HG03097 (cell line): ENCODE results near the gene CRELD2.
A peak's percentile ranks its signal among the peaks of the same experiment; 100 is the strongest.

Experiments used
- ATAC-seq: cut with Tn5 transposase; IDR thresholded peaks from one replicate; pipeline ENCODE4 v1.9.1; 2021; ENCODE audit not compliant: unreplicated experiment, low FRiP score

Gene CRELD2

GRCh38 chr22:49954354-49954753 is 35.9 kb downstream of the CRELD2 start:
- ATAC-seq = no peak

- no peak for ATAC-seq
These were observed 36.7 kb downstream of the CRELD2 start for GRCh38 chr22:49954991-49955580.

DNA sequence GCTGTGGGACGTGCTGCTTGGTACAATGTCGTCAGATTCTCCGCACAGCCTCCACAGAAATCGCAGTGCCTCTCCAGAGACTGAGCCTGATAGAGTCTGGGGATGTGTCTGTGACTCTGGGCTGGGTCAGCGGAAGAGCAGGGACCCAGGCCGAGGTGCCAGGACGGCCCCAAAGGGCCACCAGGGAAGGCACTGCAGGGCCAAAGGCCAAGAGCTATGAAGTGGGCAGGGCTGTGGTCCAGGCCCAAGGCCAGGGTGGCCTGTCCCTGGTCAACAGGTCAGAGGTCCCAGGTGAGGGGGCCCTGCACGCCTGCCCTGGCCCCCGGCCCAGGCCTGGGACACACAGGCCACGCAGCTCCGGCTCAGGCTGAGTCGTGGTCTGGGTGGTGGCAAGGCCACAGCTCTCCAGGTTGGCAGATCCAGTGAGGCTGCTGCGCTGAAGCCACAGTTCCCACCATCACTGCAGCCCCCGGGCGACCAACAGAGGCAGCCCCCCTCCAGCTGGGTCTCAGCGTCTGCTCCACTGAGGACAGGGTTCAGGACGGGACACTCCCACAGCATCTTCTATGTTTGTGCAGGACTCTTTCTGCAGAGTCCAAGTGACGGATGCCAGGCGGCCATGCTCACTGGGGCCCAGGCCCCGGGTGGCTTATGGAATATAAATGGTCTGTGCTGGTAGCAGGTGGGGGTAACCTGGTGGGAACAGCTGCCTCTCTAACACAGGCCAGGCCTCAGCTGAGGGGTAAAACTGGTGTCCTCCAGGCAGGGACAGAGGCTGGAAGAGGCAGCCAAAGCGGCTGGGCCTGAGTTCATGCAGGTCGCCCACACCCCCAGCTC is 37.4 kb downstream of the CRELD2 start:
- no peak for ATAC-seq

DNA sequence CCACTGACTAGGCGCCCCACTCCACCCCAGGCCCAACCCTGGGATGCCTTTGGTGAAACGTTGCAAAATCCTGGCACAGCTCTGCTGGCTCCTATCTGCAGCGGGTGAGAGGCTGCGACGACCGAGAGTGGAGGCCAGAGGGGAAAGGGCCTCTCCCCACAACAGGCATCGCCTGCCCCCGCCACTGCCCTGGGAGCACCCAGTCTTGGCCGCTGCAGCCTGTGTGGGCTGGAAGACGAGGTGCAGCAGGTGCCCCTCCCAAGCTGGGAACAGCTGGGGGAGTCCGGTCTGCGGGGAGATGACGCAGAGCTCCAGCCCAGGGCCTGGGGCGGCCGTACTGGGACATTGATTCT is 38.0 kb downstream of the CRELD2 start:
- ATAC-seq = no peak

DNA sequence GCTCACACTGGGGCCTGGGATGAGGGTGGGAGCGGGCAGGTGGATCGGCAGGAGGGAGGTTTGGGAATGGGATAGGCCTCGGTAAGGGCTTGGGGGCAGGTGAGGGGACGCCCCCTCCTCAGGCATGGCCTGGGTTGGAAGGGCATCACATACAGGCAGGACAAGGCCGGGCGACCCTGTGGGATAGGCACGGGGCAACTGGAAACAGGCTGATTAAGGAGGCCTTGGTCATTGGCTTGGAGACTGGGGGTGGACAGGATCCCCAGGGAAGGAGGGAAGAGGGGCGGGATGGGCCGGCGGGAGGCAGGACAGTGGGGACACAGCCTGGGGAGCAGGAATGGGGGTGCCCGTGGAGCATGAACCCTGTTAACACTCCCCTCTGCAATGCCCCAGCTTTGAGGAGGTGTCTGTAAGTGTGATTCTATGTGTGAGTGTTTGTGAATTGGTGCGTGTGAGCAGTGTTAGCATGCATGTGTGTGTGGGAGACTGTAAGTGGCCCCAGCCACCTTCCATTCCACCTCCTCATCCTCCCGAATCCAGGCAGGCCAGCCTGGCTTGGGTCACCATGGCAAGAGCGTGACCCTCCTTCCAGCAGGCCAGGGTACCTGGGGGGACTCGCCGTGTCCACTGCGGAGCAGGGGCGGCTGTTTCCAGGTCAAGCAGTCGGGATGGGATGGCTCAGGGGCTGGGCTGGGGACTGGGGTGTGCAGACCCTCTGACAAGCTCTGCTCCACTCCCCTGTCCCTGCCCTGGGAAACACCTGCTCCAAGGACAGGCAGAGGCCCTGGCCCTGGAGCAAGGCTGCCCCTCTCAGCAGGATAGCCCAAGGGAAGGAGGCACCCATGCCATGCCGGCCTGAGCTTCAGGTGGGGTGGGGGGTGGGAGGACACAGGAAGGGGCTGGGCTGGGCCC is 38.7 kb downstream of the CRELD2 start:
- no peak for ATAC-seq

GRCh38 chr22:49957826-49958365 is 39.5 kb downstream of the CRELD2 start:
- ATAC-seq = no peak

- no peak for ATAC-seq
These were observed 40.0 kb downstream of the CRELD2 start for GRCh38 chr22:49958366-49958921.

DNA sequence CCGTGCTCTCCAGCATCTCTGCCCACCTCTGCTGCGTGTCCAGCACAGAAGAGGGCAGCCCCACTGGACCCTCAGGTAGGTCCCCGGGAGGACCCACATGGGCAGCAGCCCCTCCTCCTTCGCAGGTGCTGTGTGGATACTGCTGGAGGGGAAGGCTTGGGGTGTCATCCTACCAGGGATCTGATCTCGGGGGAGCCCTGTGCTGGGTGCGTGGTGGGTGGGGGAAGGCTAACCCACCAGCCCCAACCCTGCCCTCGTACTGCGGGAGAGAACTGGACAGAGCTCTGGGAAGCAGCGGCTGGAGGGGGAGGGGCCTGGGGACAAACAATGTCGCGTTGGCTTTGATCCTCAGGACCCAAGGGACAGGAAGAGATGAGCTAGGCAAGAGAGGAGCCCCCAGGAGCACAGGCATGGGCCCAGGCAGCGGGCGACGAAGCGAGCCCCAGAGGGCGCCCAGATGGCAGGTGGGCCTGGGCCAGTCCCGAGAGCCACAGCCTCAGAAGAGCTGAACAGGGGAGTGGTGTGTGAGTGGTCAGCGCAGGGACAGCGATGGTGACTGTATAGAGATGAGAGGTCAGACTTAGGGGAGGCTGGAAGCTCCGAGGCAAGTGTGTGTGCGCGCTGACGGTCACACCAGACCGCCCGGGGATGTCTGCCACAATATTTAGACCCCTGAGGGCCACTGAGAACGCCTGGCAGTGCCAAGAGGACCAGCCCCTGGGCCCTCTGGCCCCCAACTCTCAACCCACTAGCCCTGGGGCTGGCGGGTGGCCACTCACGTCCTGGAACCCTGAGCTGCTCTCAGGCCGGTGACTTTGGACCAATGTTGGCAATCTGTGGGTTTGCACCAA is 40.7 kb downstream of the CRELD2 start:
- ATAC-seq = no peak

DNA sequence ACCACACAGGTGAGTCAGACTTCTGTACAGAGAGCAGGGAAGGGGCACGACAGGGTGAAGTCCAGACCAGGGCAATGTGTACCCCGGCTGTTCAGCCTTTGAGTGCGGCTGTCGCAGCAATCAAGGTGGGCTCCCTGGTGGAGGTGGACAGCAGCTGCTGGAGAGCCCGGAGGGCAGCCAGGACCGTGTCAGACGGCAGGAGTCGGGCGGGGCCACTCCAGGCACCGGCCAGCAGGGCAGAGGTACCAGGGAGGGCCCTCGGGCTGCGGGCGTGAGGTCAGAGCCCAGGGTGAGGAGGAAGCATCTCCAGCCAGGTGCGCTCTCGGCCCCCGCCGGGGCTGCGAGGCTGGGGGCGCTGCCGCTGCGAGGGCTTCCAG is 41.3 kb downstream of the CRELD2 start:
- ATAC-seq = peak; percentile 8

- ATAC-seq = peak; percentile 52
These were observed 41.9 kb downstream of the CRELD2 start, which contains the start of gene PIM3 for GRCh38 chr22:49960159-49961004. Gene PIM3, plus strand, starts transcription at chr22:49960772. Its CDS starts 176 bp downstream, at chr22:49960948.

DNA sequence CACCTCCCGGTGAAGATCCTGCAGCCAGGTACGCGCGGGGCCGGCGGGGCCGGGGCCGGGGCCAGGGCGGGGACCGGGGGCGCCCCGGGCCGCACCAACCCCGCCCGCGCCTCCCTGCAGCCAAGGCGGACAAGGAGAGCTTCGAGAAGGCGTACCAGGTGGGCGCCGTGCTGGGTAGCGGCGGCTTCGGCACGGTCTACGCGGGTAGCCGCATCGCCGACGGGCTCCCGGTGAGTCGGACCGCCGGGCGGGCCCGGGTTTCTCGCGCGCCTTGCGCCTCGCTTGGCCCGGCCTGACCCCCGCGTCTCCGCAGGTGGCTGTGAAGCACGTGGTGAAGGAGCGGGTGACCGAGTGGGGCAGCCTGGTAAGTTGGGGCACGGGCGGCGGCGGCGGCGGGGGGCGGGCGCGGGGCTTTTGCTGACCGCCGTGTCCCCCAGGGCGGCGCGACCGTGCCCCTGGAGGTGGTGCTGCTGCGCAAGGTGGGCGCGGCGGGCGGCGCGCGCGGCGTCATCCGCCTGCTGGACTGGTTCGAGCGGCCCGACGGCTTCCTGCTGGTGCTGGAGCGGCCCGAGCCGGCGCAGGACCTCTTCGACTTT is 42.7 kb downstream of the CRELD2 start:
- no peak for ATAC-seq

DNA sequence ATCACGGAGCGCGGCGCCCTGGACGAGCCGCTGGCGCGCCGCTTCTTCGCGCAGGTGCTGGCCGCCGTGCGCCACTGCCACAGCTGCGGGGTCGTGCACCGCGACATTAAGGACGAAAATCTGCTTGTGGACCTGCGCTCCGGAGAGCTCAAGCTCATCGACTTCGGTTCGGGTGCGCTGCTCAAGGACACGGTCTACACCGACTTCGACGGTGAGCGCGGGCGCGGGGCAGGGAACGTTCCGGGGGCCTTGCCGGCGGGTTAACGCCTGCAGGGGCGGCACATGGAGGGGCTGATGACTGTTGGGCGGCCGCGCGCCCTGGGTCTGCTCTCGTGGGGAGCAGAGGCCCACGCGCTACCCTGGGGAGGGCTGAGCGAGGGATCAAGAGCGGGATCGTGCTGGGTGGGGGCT is 43.2 kb downstream of the CRELD2 start:
- ATAC-seq = no peak

GRCh38 chr22:49962012-49962750 is 43.7 kb downstream of the CRELD2 start:
- no peak for ATAC-seq

DNA sequence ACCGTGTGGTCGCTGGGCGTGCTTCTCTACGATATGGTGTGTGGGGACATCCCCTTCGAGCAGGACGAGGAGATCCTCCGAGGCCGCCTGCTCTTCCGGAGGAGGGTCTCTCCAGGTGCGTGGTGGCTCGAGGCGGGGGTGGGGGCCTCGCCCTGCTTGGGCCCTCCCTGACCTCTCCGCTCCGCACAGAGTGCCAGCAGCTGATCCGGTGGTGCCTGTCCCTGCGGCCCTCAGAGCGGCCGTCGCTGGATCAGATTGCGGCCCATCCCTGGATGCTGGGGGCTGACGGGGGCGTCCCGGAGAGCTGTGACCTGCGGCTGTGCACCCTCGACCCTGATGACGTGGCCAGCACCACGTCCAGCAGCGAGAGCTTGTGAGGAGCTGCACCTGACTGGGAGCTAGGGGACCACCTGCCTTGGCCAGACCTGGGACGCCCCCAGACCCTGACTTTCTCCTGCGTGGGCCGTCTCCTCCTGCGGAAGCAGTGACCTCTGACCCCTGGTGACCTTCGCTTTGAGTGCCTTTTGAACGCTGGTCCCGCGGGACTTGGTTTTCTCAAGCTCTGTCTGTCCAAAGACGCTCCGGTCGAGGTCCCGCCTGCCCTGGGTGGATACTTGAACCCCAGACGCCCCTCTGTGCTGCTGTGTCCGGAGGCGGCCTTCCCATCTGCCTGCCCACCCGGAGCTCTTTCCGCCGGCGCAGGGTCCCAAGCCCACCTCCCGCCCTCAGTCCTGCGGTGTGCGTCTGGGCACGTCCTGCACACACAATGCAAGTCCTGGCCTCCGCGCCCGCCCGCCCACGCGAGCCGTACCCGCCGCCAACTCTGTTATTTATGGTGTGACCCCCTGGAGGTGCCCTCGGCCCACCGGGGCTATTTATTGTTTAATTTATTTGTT is 44.6 kb downstream of the CRELD2 start:
- ATAC-seq = no peak

GRCh38 chr22:49963647-49964026 is 45.2 kb downstream of the CRELD2 start:
- no peak for ATAC-seq

DNA sequence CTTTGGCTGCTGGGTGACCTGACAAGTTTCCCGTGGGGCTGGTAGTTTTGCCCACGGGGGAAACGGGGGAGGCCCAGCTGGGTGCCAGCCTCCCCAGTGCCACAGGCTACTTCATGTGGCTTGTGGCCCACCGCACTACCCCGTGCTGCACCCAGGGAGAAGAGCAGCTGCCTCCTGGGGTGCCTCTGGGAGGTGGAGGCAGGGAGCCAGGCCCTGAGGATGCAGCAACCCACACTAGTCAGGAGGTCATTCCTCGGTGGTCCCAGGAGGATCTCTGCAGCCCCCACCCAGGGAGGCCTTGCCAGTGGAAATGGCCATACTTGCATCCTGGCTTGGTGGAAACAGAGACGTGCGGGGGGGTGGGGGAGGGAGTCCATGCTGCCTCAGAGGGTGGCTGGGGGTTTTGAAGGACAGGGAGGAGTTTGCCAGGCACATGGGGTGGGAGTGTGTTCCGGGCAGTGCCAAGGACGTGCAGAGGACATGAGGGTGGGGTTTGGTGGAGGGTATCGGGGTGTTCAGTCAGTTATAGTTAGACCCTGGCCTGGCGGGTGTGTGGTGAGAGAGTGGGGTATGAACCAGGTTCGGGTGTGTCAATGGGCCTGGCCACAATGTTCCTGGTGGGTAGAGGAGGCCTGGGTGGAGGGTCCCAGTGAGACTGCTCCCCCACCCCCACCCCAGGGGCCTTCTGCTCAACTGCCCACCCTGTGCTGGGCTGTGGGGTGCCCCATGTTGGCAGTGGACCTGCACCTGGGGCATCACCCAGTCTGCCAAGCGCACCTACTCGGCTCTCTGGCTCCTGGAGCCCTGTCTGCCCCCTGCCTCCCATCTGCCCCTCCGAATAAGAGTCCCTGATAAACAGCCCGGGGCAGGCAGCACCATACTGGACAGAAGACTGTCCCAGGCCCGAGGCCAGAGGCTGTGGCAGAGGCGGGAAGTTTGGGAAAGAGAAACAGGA is 46.0 kb downstream of the CRELD2 start:
- ATAC-seq = no peak
